ENCODE data around the gene KIT.

KIT gene

DNA sequence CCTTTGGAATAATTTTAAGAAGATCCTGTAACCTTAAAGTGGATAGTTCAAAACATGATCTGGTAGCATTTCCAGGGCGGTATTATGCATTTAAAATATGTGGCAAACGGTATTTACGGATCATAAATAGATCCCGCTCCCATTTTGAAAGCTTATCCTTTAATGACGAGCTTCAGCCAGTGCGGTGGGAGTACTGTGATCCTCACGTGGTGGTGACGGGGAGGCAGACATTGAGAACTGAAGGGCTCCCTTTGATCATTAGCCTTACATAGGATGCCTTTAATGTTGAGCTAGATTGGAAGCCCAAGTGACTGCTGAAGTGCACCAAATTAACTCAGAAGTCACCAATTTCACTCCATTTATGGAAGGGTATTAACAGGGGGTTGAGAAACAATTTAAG is 56.9 kb downstream of the KIT start:
- TF ChIP-seq, protein P1, sequence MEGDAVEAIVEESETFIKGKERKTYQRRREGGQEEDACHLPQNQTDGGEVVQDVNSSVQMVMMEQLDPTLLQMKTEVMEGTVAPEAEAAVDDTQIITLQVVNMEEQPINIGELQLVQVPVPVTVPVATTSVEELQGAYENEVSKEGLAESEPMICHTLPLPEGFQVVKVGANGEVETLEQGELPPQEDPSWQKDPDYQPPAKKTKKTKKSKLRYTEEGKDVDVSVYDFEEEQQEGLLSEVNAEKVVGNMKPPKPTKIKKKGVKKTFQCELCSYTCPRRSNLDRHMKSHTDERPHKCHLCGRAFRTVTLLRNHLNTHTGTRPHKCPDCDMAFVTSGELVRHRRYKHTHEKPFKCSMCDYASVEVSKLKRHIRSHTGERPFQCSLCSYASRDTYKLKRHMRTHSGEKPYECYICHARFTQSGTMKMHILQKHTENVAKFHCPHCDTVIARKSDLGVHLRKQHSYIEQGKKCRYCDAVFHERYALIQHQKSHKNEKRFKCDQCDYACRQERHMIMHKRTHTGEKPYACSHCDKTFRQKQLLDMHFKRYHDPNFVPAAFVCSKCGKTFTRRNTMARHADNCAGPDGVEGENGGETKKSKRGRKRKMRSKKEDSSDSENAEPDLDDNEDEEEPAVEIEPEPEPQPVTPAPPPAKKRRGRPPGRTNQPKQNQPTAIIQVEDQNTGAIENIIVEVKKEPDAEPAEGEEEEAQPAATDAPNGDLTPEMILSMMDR (IDR thresholded peaks at IDR 0.05; ENCODE audit: low read length, missing control alignments): no peak
- no peak overlapping the region for H3K4me3 ChIP-seq (replicated peaks; ENCODE audit: low read depth, low read length)
- no peak for DNase-seq (ENCODE audit: low read depth)

DNA sequence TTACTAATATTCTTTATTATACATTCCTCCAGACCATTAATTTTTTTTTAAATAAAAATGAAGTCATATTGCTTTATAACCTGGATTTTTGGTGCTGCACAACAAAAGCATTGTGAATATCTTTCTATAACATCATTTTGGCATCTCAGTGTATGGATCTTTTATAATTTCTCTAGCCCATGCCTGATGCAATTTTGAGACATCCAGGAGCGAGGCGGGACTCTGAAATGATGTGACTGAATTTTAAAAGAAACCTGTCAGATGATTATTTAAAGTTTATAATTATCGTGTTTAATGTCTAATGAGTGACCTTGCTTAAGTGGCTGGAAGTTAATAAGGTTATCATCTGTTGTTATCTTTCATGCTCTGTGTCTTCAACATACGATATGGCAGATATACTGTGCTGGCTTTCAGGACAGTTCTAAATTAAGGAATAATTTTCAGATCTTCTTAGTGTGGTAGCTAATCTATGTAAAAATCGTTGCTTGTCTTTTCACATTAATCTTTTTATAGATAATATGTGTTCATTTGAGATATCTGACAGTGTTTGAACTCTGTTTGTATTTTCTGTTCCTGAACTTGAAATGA is 58.8 kb downstream of the KIT start:
- H3K4me3 ChIP-seq (replicated peaks; ENCODE audit: low read depth, low read length): no peak overlapping the region
- DNase-seq (ENCODE audit: low read depth): no peak
- TF ChIP-seq, protein P1 (IDR thresholded peaks at IDR 0.05; ENCODE audit: low read length, missing control alignments): no peak

DNA sequence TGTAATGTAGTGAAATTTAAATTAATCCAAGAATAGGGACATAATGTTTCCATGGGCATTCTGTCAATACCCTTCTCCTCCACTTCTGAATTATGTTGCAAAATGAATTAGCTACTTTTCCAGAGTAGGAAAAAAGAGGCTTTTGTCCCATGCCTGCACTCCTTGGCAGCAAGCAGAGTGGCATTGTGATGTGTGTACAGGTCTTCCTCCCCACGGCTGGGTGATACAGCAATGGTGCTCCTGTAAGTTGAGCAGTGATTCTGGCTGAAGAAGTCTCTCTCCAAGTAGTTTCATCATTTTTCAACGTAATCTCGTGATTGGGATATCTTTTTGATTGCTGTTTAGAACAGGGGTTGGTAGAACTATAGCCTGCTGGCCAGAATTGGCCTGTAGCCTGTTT is 59.9 kb downstream of the KIT start:
- TF ChIP-seq, protein P1 (IDR thresholded peaks at IDR 0.05; ENCODE audit: low read length, missing control alignments): no peak
- H3K4me3 ChIP-seq (replicated peaks; ENCODE audit: low read depth, low read length): no peak overlapping the region
- DNase-seq (ENCODE audit: low read depth): no peak

DNA sequence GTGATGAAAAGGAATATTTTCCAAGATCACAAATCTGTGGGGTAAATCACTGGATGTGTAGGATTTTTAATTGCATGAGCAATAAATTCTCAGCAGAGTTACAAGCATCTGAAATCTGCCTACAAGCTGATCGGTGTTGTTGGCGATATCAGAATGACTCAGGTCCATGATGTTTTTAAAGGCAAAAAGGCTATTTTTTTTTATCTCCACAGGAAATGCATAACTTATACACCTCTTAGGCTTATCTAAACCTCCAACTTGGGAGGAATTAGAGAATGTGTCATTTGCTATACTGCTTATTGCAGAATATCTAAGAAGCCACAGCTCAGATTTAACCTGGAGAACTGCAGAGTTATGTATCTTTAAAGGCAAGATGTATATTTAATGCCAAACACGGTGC is 61.6 kb downstream of the KIT start:
- no peak overlapping the region for H3K4me3 ChIP-seq (replicated peaks; ENCODE audit: low read depth, low read length)
- TF ChIP-seq, protein P1 (IDR thresholded peaks at IDR 0.05; ENCODE audit: low read length, missing control alignments): no peak
- peak; percentile 5 for DNase-seq (ENCODE audit: low read depth)

DNA sequence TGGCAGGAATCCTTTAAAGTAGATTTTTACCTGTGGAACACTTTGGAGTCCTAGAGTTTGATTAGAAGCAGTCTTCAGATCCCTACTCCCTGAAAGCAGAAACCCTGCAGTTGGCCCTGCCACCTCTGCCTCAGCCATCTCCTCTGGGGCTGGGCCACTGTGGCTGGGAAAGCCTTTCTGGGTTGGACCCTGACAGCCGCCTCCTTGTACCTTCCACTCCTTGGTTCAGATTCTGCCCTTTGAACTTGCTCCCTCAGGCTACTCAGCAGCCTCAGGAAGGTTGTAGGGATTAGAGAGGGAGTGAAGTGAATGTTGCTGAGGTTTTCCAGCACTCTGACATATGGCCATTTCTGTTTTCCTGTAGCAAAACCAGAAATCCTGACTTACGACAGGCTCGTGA is 65.5 kb downstream of the KIT start:
- TF ChIP-seq, protein P1 (IDR thresholded peaks at IDR 0.05; ENCODE audit: low read length, missing control alignments): no peak
- H3K4me3 ChIP-seq (replicated peaks; ENCODE audit: low read depth, low read length): no peak overlapping the region
- DNase-seq (ENCODE audit: low read depth): no peak

DNA sequence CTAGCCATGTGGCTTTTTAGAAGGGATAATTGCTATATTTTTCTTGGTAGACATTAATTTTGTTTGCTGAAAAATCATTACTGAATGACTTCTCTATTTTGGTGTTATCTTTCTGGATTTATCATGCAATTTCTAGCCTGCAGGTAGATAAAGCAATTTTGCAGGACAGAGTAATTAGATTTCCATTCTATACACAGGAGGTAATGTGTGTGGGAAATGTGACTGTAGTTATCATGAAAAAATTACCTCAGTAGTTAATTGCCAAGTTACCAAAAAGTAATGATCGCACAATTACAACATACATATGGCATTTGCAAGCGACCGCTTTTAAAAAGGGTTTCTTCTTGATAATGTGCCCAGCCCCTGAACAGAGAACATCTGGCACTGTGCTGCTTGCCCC is 66.1 kb downstream of the KIT start:
- no peak for DNase-seq (ENCODE audit: low read depth)
- TF ChIP-seq, protein P1 (IDR thresholded peaks at IDR 0.05; ENCODE audit: low read length, missing control alignments): no peak
- H3K4me3 ChIP-seq (replicated peaks; ENCODE audit: low read depth, low read length): no peak overlapping the region

DNA sequence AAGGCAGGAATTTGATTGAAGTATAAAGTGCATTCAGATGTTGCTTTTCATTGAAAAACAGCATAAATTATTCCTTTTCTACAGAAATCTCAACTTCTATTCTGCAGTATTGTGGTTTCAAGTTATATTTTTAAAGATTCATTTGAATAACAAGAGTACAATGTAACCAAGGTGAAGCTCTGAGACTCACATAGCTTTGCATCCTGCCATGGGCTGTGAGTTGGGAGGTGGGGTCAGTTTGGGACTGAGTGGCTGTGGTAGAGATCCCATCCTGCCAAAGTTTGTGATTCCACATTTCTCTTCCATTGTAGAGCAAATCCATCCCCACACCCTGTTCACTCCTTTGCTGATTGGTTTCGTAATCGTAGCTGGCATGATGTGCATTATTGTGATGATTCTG is 69.2 kb downstream of the KIT start:
- TF ChIP-seq, protein P1 (IDR thresholded peaks at IDR 0.05; ENCODE audit: low read length, missing control alignments): no peak
- H3K4me3 ChIP-seq (replicated peaks; ENCODE audit: low read depth, low read length): no peak overlapping the region
- DNase-seq (ENCODE audit: low read depth): no peak

All from fibroblast of pulmonary artery (primary cell).